Keratinocyte (primary cell): Measurements from ENCODE around the gene ALG14. TPM values are rescaled to one million over a fixed set of nuclear protein-coding genes. Genes with fewer than 3 reads are reported as not detected.

Experiments
- DNase-seq: peaks from one replicate; pipeline ENCODE4 v3.0.0-alpha.2; 2011; ENCODE audit warnings: low read depth, missing footprints, low spot score
- FAIRE-seq: peaks from 2 replicates; lab custom pipeline; 2011; peaks lifted over from hg19 to GRCh38; lab: Jason Lieb, UNC
- H2AFZ ChIP-seq: 2 replicates; pipeline ENCODE4 v1.6.0; 2012; ENCODE audit warnings: low read length, control low read depth, inconsistent platforms; ENCODE audit not compliant: control insufficient read depth
- H3K27ac ChIP-seq: 2 replicates; pipeline ENCODE4 v1.5.1; 2011; ENCODE audit warnings: low read length; ENCODE audit not compliant: control insufficient read depth, insufficient read depth
- H3K27me3 ChIP-seq: 3 replicates; pipeline ENCODE4 v1.6.0; 2011; ENCODE audit warnings: low read length; ENCODE audit not compliant: control insufficient read depth, insufficient read depth; ENCODE audit errors: extremely low read depth
- H3K36me3 ChIP-seq, 2 experiments: 2 replicates in 1 of 2; 3 replicates in 1 of 2; pipeline ENCODE4 v1.5.1; 2011; ENCODE audit warnings: low read length in 2 of 2, mild to moderate bottlenecking in 1 of 2; ENCODE audit not compliant: control insufficient read depth in 2 of 2, insufficient read depth in 2 of 2; ENCODE audit errors: extremely low read depth in 1 of 2
- H3K4me1 ChIP-seq: 3 replicates; pipeline ENCODE4 v1.5.1; 2011; ENCODE audit warnings: low read length; ENCODE audit not compliant: control insufficient read depth, insufficient read depth; ENCODE audit errors: extremely low read depth
- H3K4me2 ChIP-seq: 3 replicates; pipeline ENCODE4 v1.6.0; 2011; ENCODE audit warnings: low read depth, low read length; ENCODE audit not compliant: control insufficient read depth, insufficient read depth; ENCODE audit errors: extremely low read depth
- H3K4me3 ChIP-seq, 3 experiments: fragments of 200-600 bp in 1 of 3; sonication (generic) in 1 of 3; 2 replicates in 2 of 3; 3 replicates in 1 of 3; pipeline ENCODE4 v1.5.1; 2011 to 2016; ENCODE audit warnings: low read length in 3 of 3, mild to moderate bottlenecking in 3 of 3, control low read depth in 2 of 3, inconsistent platforms in 1 of 3, low read depth in 1 of 3, mixed read lengths in 1 of 3, mixed run types in 1 of 3, moderate library complexity in 1 of 3; ENCODE audit not compliant: control insufficient read depth in 2 of 3, insufficient read depth in 2 of 3; ENCODE audit errors: extremely low read depth in 1 of 3
- H3K79me2 ChIP-seq: 2 replicates; pipeline ENCODE4 v1.6.0; 2012; ENCODE audit warnings: low read length; ENCODE audit not compliant: control insufficient read depth, insufficient read depth
- H3K9ac ChIP-seq: 3 replicates; pipeline ENCODE4 v1.6.0; 2011; ENCODE audit warnings: low read length; ENCODE audit not compliant: control insufficient read depth, insufficient read depth; ENCODE audit errors: extremely low read depth
- H3K9me1 ChIP-seq: 3 replicates; pipeline ENCODE4 v1.6.0; 2011; ENCODE audit warnings: low read length; ENCODE audit not compliant: control insufficient read depth, insufficient read depth; ENCODE audit errors: extremely low read depth
- H3K9me3 ChIP-seq: 2 replicates; pipeline ENCODE4 v1.5.1; 2012; ENCODE audit warnings: low read depth, low read length; ENCODE audit not compliant: control insufficient read depth
- H4K20me1 ChIP-seq: 3 replicates; pipeline ENCODE4 v1.6.0; 2011; ENCODE audit warnings: low read length; ENCODE audit not compliant: control insufficient read depth, insufficient read depth; ENCODE audit errors: extremely low read depth
- EZH2 ChIP-seq: IDR thresholded peaks from one replicate; pipeline ENCODE4 v1.6.1; 2012; ENCODE audit warnings: inconsistent platforms, mild to moderate bottlenecking, low read length, moderate library complexity
- dilution Hi-C: fragments of 300-500 bp; cut with MboI; formaldehyde crosslinking; loops from one replicate; pipeline ENCODE4 v1.7.0; 2020; ENCODE audit warnings: low sequenced_read_pairs; ENCODE audit not compliant: extremely low pct_ligation_motif_present
- polyA plus RNA-seq, 5 experiments: library from polyadenylated mRNA; depleted of rRNA in 3 of 5; stranded (reverse) in 3 of 5; stranded (forward) in 1 of 5; unstranded in 1 of 5; fragments of >200 nt; gene quantifications; 1 replicate in 1 of 5; 2 replicates in 3 of 5; 3 replicates in 1 of 5; pipeline versions ENCODE4 v1.2.1 to v1.2.3, GENCODE V29; 2011 to 2012; ENCODE audit warnings: missing spikeins in 2 of 5, low read depth in 1 of 5, low replicate concordance in 1 of 5
- TF ChIP-seq, protein P1 (sequence below), 3 experiments: IDR thresholded peaks in 1 of 3; conservative IDR thresholded peaks in 1 of 3; optimal IDR thresholded peaks in 1 of 3; 2 replicates in 2 of 3; 3 replicates in 1 of 3; pipeline versions ENCODE3 to v1.5.1; 2011; ENCODE audit warnings: low read length in 3 of 3, mild to moderate bottlenecking in 3 of 3, moderate library complexity in 2 of 3, control low read depth in 1 of 3, inconsistent platforms in 1 of 3; ENCODE audit not compliant: insufficient read depth in 2 of 3; ENCODE audit errors: extremely low read depth in 1 of 3

Gene ALG14
- polyA plus RNA-seq, 1 donor (not counting 4 experiments of a cell fraction or from before 2014, with no cell fraction given), result 4.6 TPM

- no peaks in the 10 kb centered on the region for H3K9me3 ChIP-seq
Measured at GRCh38 chr1:94936861-94937620, 135.7 kb downstream of the ALG14 start.

DNA sequence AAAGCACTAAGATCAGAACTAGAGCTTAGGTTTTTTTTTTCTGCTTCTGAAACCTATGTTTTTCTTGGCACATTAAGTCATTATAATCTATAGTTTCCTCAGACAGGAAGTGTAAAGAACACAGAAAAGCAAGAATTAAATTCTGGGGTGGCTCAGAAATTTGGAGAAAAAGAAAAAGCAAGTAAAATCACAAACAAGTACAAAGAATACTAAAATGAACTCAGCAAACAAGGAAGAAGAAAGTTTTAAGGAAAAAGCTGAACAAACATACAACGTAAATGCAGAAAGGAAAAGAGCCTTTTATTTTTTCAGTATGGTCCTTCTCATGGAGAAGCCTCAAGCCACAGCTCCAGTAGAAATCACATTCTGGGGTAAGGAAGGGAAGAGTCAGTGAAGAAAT, 137.3 kb downstream of the ALG14 start:
- Histone ChIP-seq H3K27ac (no peak overlapping the region), H4K20me1 (no peaks in the 10 kb centered on the region), H3K4me3 (no peak overlapping the region), H3K27me3 (no peaks in the 10 kb centered on the region), H3K4me1 (peaks cover 13% of the 10 kb centered on the region), H3K9ac (no peak overlapping the region), H3K79me2 (no peaks in the 10 kb centered on the region), H3K9me3 (no peaks in the 10 kb centered on the region), H3K4me2 (no peak overlapping the region), H3K36me3 (no peaks in the 10 kb centered on the region), H3K9me1 (no peaks in the 10 kb centered on the region), H2AFZ (no peak overlapping the region)
- no peak for TF ChIP-seq EZH2
- TF ChIP-seq, protein P1, sequence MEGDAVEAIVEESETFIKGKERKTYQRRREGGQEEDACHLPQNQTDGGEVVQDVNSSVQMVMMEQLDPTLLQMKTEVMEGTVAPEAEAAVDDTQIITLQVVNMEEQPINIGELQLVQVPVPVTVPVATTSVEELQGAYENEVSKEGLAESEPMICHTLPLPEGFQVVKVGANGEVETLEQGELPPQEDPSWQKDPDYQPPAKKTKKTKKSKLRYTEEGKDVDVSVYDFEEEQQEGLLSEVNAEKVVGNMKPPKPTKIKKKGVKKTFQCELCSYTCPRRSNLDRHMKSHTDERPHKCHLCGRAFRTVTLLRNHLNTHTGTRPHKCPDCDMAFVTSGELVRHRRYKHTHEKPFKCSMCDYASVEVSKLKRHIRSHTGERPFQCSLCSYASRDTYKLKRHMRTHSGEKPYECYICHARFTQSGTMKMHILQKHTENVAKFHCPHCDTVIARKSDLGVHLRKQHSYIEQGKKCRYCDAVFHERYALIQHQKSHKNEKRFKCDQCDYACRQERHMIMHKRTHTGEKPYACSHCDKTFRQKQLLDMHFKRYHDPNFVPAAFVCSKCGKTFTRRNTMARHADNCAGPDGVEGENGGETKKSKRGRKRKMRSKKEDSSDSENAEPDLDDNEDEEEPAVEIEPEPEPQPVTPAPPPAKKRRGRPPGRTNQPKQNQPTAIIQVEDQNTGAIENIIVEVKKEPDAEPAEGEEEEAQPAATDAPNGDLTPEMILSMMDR (optimal IDR thresholded peaks at IDR 0.05 in 1 of 3, IDR thresholded peaks at IDR 0.05 in 1 of 3, conservative IDR thresholded peaks at IDR 0.05 in 1 of 3; ENCODE audit: extremely low read depth in 1 of 3, insufficient read depth in 2 of 3, low read length in 3 of 3), result no peak
- dilution Hi-C loops, result no loop called here
- FAIRE-seq, result no peak
- no peak for DNase-seq

More at GRCh38 chr1:94936861-94937620, 135.7 kb downstream of the ALG14 start:
- Histone ChIP-seq H3K27me3 (no peaks in the 10 kb centered on the region), H3K4me1 (peaks cover 18% of the 10 kb centered on the region), H3K4me2 (no peak overlapping the region), H3K36me3 (no peaks in the 10 kb centered on the region), H3K27ac (no peak overlapping the region), H4K20me1 (no peaks in the 10 kb centered on the region), H3K9ac (no peak overlapping the region), H3K79me2 (no peaks in the 10 kb centered on the region), H3K4me3 (no peak overlapping the region), H2AFZ (no peak overlapping the region), H3K9me1 (no peaks in the 10 kb centered on the region)
- dilution Hi-C loops, result no loop called here
- no peak for TF ChIP-seq EZH2
- TF ChIP-seq, protein P1 (optimal IDR thresholded peaks at IDR 0.05 in 1 of 3, IDR thresholded peaks at IDR 0.05 in 1 of 3, conservative IDR thresholded peaks at IDR 0.05 in 1 of 3; ENCODE audit: extremely low read depth in 1 of 3, insufficient read depth in 2 of 3, low read length in 3 of 3), result no peak
- no peak for FAIRE-seq
- DNase-seq, result no peak
